SW480 (cell line): Measurements from ENCODE around the gene DDRGK1.
A peak's percentile ranks its signal among the peaks of the same experiment; 100 is the strongest.
"Not testable (repeated sequence)": the region's sequence is repeated elsewhere in the genome, so short reads cannot be mapped to it uniquely, and the experiment has no call there.

Experiments used
- DNase-seq: peaks from one replicate; pipeline ENCODE4 v3.0.0-alpha.2; 2016; ENCODE audit warnings: low spot score

The DDRGK1 gene

DNA sequence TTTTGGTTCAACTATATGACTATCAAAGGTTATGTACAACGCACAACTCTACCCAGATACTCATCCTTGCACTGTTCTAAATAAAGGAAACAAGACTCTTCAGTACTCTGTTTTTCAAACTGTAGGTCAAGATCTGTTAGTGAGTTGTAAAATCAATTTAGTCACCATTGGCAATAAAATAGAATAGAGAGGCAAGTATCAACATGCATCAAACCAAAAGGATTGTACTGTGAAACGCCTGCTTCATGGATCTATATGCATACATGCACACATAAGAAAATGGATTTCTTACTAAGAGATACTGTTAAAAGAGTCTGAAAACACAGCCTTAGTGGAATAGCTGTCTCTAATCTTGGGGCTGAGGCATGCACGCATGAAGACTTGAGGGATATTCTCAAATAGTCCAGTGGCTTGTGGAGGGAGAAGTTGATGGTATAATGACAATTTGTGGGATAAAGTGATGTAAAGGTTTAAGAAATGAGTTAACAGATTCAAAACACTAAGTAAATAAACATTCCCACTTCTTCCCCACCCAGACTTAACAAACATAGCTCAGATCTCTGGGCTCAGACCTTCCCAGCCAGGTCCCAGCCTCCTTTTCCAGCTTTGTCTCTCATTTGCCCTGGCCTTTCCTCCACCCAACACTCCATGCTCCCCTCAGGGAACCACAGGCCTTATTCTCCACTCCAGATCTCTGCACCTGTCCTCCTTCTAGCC lies 20.4 kb downstream of the DDRGK1 start:
- DNase-seq: no peak

DNA sequence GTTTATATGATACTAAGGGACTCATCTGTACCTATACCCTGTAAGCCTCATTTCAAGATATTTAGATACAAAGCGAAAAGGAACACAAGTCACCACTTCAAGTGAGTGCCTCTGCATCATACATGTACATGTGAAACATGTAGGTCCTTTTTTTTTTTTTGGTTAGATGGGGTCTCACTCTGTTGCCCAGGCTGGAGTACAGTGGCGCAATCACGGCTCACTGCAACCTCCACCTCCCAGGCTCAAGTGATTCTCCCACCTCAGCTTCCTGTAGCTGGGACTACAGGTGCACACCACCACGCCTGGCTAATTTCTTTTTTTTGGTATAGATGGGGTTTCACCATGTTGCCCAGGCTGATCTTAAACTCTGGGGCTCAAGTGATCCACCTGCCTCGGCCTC lies 22.1 kb downstream of the DDRGK1 start:
- not testable (repeated sequence) for DNase-seq

DNA sequence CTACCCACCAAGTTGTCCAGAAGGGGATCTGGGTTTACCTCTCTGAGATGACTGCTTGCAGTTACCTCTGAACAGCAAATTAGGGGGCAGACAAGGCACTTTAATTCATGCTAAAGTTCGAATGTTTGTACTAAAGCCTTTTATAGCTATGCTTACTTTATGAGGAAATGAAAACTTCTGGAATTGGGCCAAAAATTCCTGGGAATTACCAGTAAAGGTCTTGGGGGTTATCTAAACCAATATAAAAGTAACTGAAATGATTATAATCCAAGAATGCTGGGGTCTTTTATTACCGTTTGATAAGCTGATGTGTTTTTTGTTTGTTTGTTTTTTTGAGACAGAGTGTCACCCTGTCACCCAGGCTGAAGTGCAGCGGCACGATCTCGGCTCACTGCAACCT lies 23.2 kb downstream of the DDRGK1 start:
- DNase-seq: no peak

DNA sequence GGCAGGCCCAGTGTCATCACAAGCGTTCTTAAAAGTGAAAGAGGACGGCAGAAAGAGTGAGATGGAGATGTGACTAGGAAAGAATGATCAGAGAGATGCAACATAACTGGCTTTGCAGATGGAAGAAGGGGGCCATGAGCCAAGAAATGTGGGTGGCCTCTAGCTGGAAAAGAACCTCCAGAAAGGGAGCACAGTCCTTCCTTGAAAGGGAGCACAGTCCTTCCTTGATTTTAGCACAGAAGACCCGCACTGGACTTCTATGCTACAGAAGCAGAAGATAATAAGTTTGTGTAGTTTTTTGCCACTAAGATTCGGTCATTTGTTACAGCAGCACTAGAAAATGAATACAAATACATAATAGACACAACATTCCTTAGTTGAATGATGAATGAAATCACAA lies 24.2 kb downstream of the DDRGK1 start:
- no peak for DNase-seq

DNA sequence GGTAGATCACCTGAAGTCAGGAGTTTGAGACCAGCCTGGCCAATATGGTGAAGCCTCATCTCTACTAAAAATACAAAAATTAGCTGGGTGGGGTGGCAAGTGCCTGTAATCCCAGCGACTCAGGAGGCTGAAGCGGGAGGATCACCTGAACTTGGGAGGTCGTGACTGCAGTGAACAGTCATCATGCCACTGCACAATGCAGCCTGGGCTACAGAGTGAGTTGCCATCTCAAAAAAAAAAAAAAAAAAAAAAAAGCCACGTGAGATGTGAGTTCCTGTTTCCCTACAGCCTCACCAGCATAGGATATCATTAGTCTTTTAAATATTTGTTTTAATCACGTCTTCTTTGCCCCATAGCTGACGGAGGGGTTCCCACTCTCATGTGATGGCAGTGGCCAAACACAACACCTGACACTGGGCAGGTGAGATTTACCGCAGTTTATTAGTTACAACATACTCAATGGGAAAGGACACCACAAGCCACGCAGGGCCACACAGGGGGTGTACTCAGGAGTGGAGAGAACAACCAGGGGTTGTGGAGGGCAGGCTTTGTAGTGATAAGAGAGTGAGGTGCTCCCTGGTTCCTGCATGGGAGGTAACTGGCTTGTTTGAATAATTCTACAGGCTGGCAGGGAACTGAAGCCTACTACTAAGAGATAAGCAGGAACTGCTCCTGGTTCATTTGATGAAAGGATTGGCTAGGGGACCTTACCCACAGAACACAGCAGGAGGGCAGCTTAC lies 26.6 kb downstream of the DDRGK1 start:
- no peak for DNase-seq

DNA sequence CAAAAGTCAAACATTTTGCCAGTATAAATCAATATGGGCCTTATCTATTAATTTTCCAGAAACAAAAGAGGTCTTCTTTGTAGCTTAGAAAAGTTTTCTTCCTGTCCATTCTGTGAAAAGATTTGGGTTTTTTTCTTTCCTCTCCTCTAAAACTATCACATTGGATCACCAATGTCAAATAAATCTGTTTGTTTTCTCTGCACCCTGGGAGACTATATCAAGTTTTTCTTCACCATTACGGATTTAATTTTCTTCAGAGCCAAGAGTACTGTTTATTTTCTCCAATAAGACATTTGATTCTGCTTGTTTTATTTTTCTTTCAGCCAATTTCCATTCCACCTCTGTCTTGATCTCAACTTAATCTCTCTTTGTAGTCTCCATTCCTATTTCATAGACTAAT lies 29.2 kb downstream of the DDRGK1 start:
- no peak for DNase-seq

DNA sequence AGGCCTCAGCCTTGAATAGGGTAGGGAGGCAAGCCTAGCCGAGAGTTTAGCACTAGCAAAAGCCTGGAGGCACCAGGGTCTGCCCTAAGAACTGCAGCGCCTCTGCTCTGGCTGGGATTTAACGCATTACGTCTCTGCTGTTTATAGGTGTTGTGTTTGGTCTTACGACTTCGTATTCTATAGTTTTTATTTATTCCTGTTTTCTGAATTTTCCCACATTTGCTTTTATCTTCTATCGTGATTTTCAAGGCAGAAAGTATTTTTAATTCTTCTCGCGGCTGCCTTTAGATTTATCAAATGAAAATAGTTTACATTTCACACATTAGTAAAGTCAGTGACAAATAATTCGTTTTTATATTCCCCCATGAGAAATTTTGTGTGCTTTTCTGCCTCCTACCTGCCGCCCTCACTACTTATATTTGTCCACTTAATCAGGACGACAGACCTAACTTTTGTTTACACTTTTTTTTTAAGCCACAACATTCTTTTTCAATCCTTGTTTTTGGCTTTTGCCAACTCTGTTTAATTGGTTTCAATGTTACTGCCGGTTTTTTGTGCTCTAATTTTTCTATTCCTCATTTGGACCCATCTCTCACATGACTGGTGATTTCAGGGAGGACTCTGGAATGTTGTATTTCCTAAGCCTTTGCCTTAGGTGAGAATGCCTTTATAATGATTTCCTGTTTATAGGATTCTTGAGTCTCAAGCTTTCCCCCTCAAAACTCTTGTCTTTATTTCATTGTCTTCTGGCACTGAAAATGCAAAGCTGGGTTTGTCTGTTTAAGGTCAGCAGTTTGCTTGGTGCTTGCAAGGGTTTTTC lies 29.8 kb downstream of the DDRGK1 start:
- peak; percentile 76 for DNase-seq

DNA sequence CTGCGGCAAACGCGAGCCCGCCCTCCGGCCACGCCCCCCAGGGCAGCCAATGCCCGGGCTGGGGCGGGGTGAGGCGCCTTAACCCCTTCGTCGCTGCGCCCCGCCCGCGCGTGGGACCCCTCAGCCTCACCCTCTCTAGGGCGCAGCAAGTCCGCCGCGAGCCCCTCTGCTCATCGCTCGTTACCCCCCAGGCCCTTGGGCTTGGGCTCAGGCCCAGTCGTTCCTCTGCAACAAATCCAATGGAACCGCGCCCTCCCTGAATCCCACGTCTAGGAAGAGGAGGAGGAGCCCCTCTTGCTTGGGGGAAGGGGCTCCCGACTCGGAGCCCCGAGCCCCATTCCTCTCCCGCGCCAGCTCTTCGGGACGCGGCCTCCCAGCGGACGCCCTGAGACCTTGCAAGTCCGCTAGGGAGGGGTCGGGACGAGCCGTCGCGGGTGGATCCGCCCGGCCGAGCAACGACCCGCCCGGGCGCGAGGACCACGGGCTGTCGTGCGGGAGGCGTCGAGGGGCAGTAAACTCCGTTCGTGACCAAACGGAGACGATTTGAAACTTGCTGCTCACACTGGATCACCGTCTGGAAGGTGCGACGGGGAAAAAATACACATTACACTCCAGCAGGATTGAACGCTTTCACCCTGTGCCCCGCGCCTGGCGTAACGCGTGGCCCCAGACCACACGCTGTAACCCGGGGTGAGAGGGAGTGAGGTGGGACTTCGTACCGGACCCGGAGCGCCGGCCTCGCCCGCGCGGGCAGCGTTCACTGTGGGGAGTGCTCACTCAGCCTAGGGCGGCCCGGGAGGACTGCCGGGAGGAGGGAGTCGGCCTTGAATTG lies 30.7 kb downstream of the DDRGK1 start:
- DNase-seq: peak; percentile 79

DNA sequence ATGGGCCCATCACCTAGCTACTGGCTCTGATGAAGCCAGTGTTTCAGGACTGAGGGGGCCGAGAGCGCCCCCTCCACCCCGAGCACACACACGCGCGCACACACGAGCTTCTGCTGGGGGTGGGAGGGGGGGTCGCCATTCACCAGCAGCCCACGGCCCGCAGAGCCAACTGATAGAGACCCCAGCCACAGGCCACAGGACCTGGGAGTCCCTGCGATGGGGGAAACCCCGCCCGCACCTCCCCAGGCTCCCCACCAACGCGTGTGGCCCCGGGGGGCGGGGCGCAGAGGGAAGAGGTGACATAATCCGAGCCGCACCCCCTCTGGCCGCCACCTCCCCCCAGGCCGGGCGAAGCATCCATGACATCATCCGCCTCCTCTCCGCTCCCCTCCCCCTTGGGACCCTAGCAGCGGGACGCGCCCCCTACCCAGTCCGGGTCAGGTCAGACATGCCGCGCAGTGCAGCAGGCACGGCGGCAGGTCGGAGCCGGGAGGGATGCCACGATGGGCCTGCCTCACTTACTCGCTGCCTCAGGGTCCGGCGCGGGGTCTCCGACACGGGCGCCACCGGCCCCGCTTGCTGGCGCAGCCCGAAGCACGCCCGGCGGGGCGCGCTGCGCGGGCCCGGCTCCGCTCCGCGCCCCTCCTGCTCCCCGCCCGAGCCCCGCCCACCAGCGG lies 31.4 kb downstream of the DDRGK1 start, which contains the start of gene LZTS3:
Gene LZTS3, minus strand, starts transcription at position 617 of the 677 bp plus-strand sequence. CDS start 6,386 bp downstream, outside the sequence.
- DNase-seq: peak; percentile 58

DNA sequence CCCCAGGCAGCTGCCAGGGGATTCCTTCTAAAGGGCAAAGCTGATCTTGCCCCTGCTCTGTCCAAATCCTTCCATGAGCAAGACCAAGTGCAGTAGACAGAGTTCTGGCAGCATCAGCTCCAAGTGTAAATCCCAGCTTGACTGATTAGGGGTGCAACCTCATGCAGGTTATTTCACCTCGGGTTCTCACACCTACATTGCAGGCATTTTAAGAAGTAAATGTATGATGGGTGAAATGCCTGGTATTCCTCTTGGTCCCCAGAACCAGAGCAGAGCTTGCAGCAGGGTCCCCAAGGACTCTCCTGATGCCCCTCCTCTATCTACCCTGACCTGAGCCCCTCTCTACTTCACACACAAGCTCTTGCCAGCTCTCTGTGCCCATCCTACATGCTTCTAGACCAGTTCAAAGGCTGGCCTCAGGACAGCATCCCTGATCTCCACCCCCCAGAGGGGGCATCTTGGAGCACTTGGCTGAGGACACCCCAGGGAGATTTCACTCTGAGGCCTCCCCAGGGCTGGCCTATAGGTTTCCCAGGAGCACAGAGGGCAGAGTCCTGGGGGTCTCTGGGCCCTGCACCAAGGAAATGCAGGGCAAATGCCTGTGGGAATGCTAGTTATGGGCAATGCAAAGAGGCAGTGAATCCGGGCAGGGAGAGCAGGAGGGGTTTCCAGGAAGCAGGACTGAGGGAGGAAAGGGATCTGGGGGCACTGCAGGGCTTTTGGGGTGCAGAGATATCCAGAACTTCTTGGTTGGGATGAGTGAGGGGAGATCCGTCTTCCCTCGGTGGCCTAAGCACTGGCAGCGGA lies 32.2 kb downstream of the DDRGK1 start:
- no peak for DNase-seq

DNA sequence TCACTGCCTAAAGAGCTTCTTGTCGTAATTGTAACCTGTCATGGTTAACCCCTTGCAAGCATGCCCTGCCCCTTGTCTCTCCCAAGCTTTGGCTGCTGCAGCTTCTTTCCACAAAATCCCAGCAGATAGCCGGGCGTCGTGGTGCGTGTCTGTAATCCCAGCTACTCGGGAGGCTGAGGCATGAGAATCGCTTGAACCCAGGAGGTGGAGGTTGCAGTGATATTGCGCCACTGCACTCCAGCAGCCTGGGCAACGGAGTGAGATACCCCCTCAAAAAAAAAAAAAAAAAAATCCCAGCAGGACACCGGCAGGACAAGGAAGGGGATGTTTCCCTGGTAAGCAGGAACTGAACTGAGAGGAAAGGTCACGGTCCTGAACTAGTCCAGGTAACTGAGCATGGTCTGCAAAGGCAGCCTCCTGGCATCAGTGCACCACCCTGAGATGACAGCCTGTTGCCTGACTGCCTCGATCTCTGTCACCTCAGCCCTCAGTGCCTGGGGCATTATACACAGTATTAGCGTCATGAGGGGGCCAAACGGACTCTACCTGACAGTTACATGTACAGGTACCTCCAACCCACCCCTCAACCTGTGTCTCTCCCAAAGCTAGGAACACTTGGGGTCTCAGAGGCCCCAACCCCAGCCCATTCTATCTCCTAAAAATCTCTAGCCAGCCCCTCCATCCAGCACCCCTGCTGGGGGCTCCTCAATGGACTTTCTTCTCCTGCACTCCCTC lies 32.9 kb downstream of the DDRGK1 start:
- DNase-seq: no peak

DNA sequence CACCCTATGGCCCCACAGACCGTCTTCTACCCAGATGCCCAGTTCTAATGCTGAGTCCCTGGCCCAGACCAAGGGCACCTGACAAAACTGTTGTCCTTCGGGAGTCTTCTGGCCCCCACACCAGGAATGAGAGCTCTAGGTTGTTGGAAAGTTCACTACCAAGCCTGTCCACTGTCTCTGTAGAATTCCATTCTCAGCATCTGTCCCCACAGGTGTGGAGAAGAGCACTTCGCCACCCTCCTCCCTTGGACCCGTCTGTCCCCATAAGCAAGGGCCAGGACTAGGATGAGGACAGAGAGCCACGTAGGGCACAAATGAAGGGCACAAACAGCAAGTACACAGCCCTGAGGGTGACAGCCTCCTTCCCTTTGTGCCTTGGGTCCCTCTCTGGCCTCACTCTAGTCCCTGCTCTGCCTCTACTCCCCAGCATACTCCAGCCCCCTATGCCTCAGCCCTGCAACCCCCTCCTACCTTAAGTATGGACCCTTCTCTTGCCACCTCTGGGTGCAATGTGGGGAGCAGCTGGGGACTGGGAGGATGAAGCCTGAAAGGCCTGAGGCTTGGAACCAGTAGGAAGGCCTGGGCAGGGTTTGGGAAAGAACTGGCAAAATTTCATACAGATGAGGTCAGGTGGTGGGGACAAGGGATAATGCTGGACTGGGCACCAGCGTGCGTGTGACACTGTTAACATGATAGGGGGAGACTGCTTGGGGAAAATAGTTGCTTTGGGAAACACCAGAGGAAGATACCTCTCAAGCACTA lies 35.5 kb downstream of the DDRGK1 start:
- DNase-seq: no peak

DNA sequence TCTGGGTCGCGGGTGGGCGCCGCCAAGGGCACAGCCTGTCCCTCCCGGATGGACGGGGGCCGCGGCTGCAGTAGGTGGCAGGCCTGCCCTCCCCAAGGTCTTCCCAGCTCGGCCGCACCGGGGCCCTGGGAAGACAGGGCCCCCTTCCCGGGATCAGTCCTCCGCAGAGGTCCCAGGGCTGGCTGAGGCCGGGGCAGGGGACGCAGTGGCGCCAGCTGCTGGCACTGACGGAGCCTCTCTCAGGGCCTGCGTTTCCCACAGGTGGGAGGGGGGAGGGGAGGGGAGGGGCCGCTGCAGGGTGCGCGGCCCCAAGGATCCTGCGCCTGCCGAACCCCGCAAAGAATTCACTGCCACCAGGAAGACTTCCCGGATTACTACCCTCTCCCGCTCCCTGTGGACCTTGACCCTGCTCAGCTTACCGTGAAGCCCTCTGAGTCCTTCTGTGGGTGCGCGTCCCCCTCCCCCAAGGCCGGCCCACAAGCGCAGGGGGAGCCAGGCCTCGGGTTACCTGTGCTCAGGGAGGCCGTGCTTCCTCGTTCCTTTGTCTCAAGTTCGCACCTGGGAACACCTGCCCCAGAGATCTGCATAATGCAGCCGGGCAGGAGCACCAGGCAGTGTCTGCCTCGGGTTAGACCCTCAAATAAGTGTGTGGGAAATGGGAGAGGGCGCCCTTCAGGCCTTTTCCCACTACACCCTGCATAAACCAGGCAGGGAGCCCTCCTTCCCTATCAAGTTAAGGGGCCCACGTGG lies 36.2 kb downstream of the DDRGK1 start:
- peak; percentile 50 for DNase-seq

DNA sequence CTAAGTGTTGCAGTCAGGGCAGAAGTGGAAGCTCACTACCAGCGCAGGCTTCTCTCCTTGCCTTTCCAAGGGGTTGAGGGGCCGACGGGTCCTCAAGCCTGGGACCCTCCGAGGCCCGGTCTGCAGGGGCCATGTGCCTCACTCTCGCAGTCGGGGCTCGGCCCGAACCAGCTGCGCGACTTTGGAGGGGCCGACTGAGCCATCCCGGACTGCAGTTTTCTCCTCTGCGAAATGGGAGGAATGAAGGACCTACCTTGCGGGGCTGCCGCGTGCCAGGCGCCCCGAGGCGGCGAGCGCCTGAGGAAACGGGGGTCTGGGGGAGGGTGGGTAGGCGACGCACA lies 36.8 kb downstream of the DDRGK1 start:
- DNase-seq: no peak

DNA sequence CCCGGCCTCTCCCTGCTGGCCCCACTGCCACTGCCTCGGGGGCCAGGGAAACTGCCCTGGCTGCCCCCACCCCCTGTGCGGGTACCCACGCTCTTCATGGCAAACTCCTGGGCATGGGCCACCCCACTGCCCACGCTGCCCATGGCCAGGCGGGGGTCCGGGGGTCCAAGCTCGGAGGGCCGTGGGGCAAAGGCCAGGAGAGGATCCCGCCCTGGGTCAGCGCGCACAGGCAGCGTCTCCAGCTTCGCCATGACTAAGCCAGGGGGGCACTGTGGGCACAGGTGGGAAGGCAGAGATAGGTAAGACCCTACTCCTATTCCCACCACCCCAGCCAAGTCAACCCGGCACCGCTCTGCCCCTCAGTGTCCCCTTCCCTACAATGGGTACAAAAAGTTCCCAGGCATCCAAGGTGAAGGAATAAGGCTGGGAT lies 37.6 kb downstream of the DDRGK1 start:
- no peak for DNase-seq

DNA sequence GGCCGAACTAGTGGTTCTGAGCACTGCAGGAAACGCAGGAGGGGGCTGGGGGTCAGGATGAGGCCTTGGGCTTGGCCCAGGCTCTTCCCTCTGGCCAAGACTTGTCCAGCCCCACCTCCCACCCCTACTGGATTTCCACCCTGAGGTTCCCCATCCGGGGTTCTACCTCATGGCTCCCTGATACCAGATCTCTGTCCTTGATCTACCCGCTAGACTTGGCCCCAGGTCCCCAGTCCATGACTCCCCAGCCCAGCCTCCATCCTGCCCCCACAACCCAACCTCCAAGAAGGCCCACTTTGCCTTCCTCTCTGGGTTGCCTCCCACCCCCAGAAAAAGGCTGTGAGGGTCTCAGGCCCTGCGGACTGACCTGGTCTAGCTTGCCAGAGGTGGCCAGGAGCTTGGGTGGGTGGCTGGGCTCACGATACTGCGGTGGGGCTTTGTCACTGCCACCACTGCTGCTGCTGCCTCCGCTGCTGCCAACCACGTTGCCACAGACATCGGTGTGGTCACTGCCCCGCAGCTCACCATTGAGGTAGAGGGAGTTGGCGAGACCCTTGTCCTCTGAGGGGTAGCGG lies 38.1 kb downstream of the DDRGK1 start:
- DNase-seq: no peak

DNA sequence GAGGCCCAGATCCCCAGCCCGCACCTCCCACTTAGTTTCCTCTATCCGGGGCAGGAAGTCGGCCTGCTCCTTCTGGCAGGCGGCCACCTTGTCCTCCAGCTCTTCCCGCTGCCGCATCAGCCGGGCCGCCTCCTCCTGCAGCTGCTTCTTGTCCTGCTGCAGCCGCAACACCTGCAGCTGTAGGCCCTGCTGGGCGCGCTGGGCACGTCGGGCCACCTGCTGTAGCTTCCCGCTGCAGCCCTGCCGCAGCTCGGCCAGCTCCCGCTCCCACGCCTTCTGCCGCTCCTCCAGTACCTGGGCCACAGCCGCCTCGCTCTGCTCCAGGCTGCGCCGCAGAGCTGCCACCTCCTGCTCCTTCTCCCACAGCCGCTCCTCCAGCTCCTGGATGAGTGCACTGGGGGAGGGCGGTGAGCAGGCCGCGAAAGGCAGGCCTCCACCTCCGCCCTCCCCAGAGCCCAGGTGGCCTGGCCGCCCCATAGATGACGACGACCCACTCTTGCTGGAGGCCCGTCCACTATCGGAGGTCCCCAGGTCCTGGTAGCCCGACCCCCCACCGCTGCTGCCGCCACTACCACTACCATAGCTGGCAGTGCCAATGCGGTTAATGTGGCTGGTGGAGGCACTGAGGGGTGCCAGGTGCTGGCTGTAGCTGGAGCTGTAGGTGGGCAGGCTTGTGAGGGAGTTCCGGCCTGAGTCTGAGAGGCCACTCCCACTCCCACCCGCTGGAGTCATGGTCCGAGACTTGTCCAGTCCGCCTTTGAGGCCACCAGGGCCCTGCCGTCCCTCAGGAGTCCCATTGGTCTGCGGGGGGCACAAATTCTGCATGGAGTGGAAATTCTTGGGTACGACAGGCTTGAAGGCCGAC lies 38.8 kb downstream of the DDRGK1 start:
- DNase-seq: no peak
